Measurements from ENCODE around the gene SLC17A9. TPM values are rescaled to one million over a fixed set of nuclear protein-coding genes. Genes with fewer than 3 reads are reported as not detected.

The SLC17A9 gene
- total and polyA plus RNA-seq, 2 of the 8 experiments (the other 6 are each of a cell fraction or from before 2014, with no cell fraction given), result 23.5 to 35.2 TPM

GRCh38 chr20:62976886-62977285 is 24.4 kb downstream of the SLC17A9 start (continued):
- no peak for TF ChIP-seq SIN3A (conservative IDR thresholded peaks at IDR 0.05 in 1 of 2, IDR thresholded peaks at IDR 0.05 in 1 of 2; ENCODE audit: low read depth in 1 of 2, low read length in 2 of 2)
- TF ChIP-seq KDM1A (IDR thresholded peaks at IDR 0.05; ENCODE audit: borderline replicate concordance, low read length), result no peak
- no peak for TF ChIP-seq SRF (IDR thresholded peaks at IDR 0.05; ENCODE audit: low read depth, low read length)
- no peak for TF ChIP-seq RXRA (IDR thresholded peaks at IDR 0.05; ENCODE audit: insufficient read depth, low read depth, low read length)
- TF ChIP-seq RNF2 (IDR thresholded peaks at IDR 0.05; ENCODE audit: borderline replicate concordance, low read depth, low read length, missing control alignments, poor library complexity, severe bottlenecking), result no peak

Measured in H1 (cell line).